ENCODE measurements around the gene FGF1. TPM values are rescaled to one million over a fixed set of nuclear protein-coding genes. Genes with fewer than 3 reads are reported as not detected.

The FGF1 gene
- total RNA-seq, 6 experiments from 2014 or later: 0.12 to 0.56 (median 0.42) TPM; not detected in 1

- Histone ChIP-seq H3K27ac (no peak overlapping the region), H3K36me3 (no peaks in the 10 kb centered on the region), H3K27me3 (no peaks in the 10 kb centered on the region), H3K4me1 (no peaks in the 10 kb centered on the region), H3K9me3 (no peaks in the 10 kb centered on the region), H3K4me3 (no peak overlapping the region)
- WGBS (ENCODE audit: insufficient coverage, low coverage, low lambda C conversion rate, missing lambda C conversion rate): 63% methylated on average over 4 of the region's 4 CpGs
- TF ChIP-seq POLR2A (IDR thresholded peaks at IDR 0.05): no peak
- no peak for TF ChIP-seq CTCF (IDR thresholded peaks at IDR 0.05)
- DNase-seq (no peak), ATAC-seq (no peak)
- intact Hi-C loops (cut with DNase I): no loop called here
These were observed 113.9 kb downstream of the FGF1 start for GRCh38 chr5:142572006-142572405.

GRCh38 chr5:142571371-142571770 is 114.5 kb downstream of the FGF1 start:
- no peak for ATAC-seq
- no peaks in the 10 kb centered on the region for H3K36me3 ChIP-seq
- no peak overlapping the region for H3K4me3 ChIP-seq
- H3K27me3 ChIP-seq: no peaks in the 10 kb centered on the region
- no peaks in the 10 kb centered on the region for H3K9me3 ChIP-seq
- no peaks in the 10 kb centered on the region for H3K4me1 ChIP-seq
- intact Hi-C loops (cut with DNase I): no loop called here
- no peak overlapping the region for H3K27ac ChIP-seq
- 70% methylated on average over 5 of the region's 5 CpGs for WGBS (ENCODE audit: insufficient coverage, low coverage, low lambda C conversion rate, missing lambda C conversion rate)
- DNase-seq: no peak
- TF ChIP-seq POLR2A (IDR thresholded peaks at IDR 0.05): no peak
- no peak for TF ChIP-seq CTCF (IDR thresholded peaks at IDR 0.05)

GRCh38 chr5:142569905-142570304 is 116.0 kb downstream of the FGF1 start:
- Histone ChIP-seq H3K4me1 (no peaks in the 10 kb centered on the region), H3K27me3 (no peaks in the 10 kb centered on the region), H3K36me3 (no peaks in the 10 kb centered on the region), H3K4me3 (no peak overlapping the region), H3K27ac (no peak overlapping the region), H3K9me3 (no peaks in the 10 kb centered on the region)
- WGBS (ENCODE audit: insufficient coverage, low coverage, low lambda C conversion rate, missing lambda C conversion rate): 59% methylated on average over 6 of the region's 6 CpGs
- DNase-seq: no peak
- intact Hi-C loops (cut with DNase I): no loop called here
- no peak for TF ChIP-seq CTCF (IDR thresholded peaks at IDR 0.05)
- TF ChIP-seq POLR2A (IDR thresholded peaks at IDR 0.05): no peak
- ATAC-seq: no peak

- Histone ChIP-seq H3K4me3 (no peak overlapping the region), H3K9me3 (no peaks in the 10 kb centered on the region), H3K27me3 (no peaks in the 10 kb centered on the region), H3K27ac (peak overlapping the region in 1 of 3 donors; percentile 29), H3K36me3 (no peaks in the 10 kb centered on the region), H3K4me1 (no peaks in the 10 kb centered on the region)
- no peak for ATAC-seq
- intact Hi-C loops (cut with DNase I): no loop called here
- TF ChIP-seq POLR2A (IDR thresholded peaks at IDR 0.05): no peak
- no peak for TF ChIP-seq CTCF (IDR thresholded peaks at IDR 0.05)
- 72% methylated on average over 2 of the region's 3 CpGs for WGBS (ENCODE audit: insufficient coverage, low coverage, low lambda C conversion rate, missing lambda C conversion rate)
- no peak for DNase-seq
These were observed 116.9 kb downstream of the FGF1 start for GRCh38 chr5:142568996-142569335.
